WTC11 (cell line): ENCODE measurements around the gene LEF1. TPM values are rescaled to one million over a fixed set of nuclear protein-coding genes. Genes with fewer than 3 reads are reported as not detected.

Source experiments
- ATAC-seq: fragments of 200-7000 bp; cut with Tn5 transposase; 2 replicates; pipeline ENCODE4 v1.10.0; 2021; ENCODE audit warnings: mild to moderate bottlenecking, moderate library complexity
- CTCF ChIA-PET: fragments of 300-600 bp; sonication (Branson Sonifier 250); formaldehyde crosslinking; loops from one replicate; lab custom pipeline; 2021; ENCODE audit warnings: antibody characterized with exemption; lab: Charles Lee
- POLR2A ChIA-PET: fragments of 350-600 bp; sonication (Branson Sonifier 250); formaldehyde crosslinking; loops from one replicate; lab custom pipeline; 2021; ENCODE audit warnings: antibody characterized with exemption; lab: Charles Lee
- DNase-seq: peaks from one replicate; pipeline ENCODE4 v3.0.0; 2021; ENCODE audit warnings: low spot score
- H3K27ac Mint-ChIP-seq: 2 replicates; pipeline ENCODE4 v1.8.0; 2021; ENCODE audit warnings: mixed read lengths
- H3K27me3 Mint-ChIP-seq: 2 replicates; pipeline ENCODE4 v1.8.0; 2021; ENCODE audit warnings: low read depth, mild to moderate bottlenecking, moderate library complexity, mixed read lengths
- H3K36me3 Mint-ChIP-seq: 2 replicates; pipeline ENCODE4 v1.8.0; 2021; ENCODE audit warnings: mixed read lengths
- H3K4me1 Mint-ChIP-seq: 2 replicates; pipeline ENCODE4 v1.8.0; 2022; ENCODE audit warnings: mixed read lengths
- H3K4me3 Mint-ChIP-seq: 2 replicates; pipeline ENCODE4 v1.8.0; 2021; ENCODE audit warnings: mild to moderate bottlenecking, moderate library complexity, mixed read lengths
- H3K9me3 Mint-ChIP-seq: 2 replicates; pipeline ENCODE4 v1.8.0; 2021; ENCODE audit warnings: mixed read lengths
- ESRRA ChIP-seq: sonication (generic); formaldehyde crosslinking; IDR thresholded peaks from 2 replicates; pipeline ENCODE4 v1.8.1; 2022; ENCODE audit warnings: mild to moderate bottlenecking, missing genetic modification reagents, borderline replicate concordance
- ETV6 ChIP-seq: sonication (generic); formaldehyde crosslinking; IDR thresholded peaks from 2 replicates; pipeline ENCODE4 v1.8.1; 2022; ENCODE audit warnings: mild to moderate bottlenecking, missing genetic modification reagents
- FOXJ3 ChIP-seq: sonication (generic); formaldehyde crosslinking; IDR thresholded peaks from 2 replicates; pipeline ENCODE4 v1.9.0; 2021; ENCODE audit warnings: missing genetic modification reagents, mild to moderate bottlenecking, borderline replicate concordance
- FOXK1 ChIP-seq: sonication (generic); formaldehyde crosslinking; IDR thresholded peaks from 2 replicates; pipeline ENCODE4 v1.8.0; 2022; ENCODE audit warnings: mild to moderate bottlenecking, moderate library complexity, missing genetic modification reagents
- HMGA2 ChIP-seq: fragments of 250-450 bp; sonication (Bioruptor Pico); IDR thresholded peaks from 2 replicates; pipeline ENCODE4 v1.4.0; 2021; ENCODE audit warnings: mild to moderate bottlenecking, moderate library complexity
- JUN ChIP-seq: sonication (generic); formaldehyde crosslinking; IDR thresholded peaks from 2 replicates; pipeline ENCODE4 v1.8.0; 2023; ENCODE audit warnings: mild to moderate bottlenecking, missing genetic modification reagents
- NFATC4 ChIP-seq: fragments of 250-450 bp; sonication (Bioruptor Pico); IDR thresholded peaks from 2 replicates; pipeline ENCODE4 v1.9.0; 2021; ENCODE audit warnings: mild to moderate bottlenecking
- NR2C2 ChIP-seq: sonication (generic); formaldehyde crosslinking; IDR thresholded peaks from 2 replicates; pipeline ENCODE4 v1.8.0; 2022; ENCODE audit warnings: mild to moderate bottlenecking, missing genetic modification reagents
- OVOL2 ChIP-seq: fragments of 250-450 bp; sonication (Bioruptor Pico); IDR thresholded peaks from 2 replicates; pipeline ENCODE4 v1.9.0; 2021; ENCODE audit warnings: mild to moderate bottlenecking, borderline replicate concordance
- SOX15 ChIP-seq: fragments of 250-450 bp; sonication (Bioruptor Pico); IDR thresholded peaks from 2 replicates; pipeline ENCODE4 v1.9.0; 2021; ENCODE audit warnings: mild to moderate bottlenecking
- SP1 ChIP-seq: sonication (generic); formaldehyde crosslinking; conservative IDR thresholded peaks from 2 replicates; pipeline ENCODE4 v1.8.1; 2022; ENCODE audit warnings: missing genetic modification reagents
- ZNF232 ChIP-seq: sonication (generic); formaldehyde crosslinking; IDR thresholded peaks from 2 replicates; pipeline ENCODE4 v1.8.0; 2022; ENCODE audit warnings: mild to moderate bottlenecking, missing genetic modification reagents
- ZNF263 ChIP-seq: sonication (generic); formaldehyde crosslinking; IDR thresholded peaks from 2 replicates; pipeline ENCODE4 v1.8.1; 2022; ENCODE audit warnings: low read depth, mild to moderate bottlenecking, moderate library complexity, missing genetic modification reagents
- ZNF317 ChIP-seq: sonication (generic); formaldehyde crosslinking; IDR thresholded peaks from 2 replicates; pipeline ENCODE4 v1.8.1; 2023; ENCODE audit warnings: low read depth, mild to moderate bottlenecking, moderate library complexity, missing genetic modification reagents, borderline replicate concordance
- ZNF671 ChIP-seq: fragments of 250-450 bp; sonication (Bioruptor Pico); IDR thresholded peaks from 2 replicates; pipeline ENCODE4 v1.8.0; 2021; ENCODE audit warnings: mild to moderate bottlenecking
- total RNA-seq: library from RNA; stranded (reverse); gene quantifications from 3 replicates; pipeline ENCODE4 v1.2.3, GENCODE V29; 2021
- TF ChIP-seq, protein P1 (sequence below): sonication (generic); formaldehyde crosslinking; IDR thresholded peaks from 2 replicates; pipeline ENCODE4 v1.8.1; 2022; ENCODE audit warnings: mild to moderate bottlenecking, moderate library complexity, missing genetic modification reagents
- TF ChIP-seq, protein P2 (sequence below): fragments of 250-450 bp; sonication (Bioruptor Pico); IDR thresholded peaks from 2 replicates; pipeline ENCODE4 v1.9.0; 2021; ENCODE audit warnings: mild to moderate bottlenecking, borderline replicate concordance
- TF ChIP-seq, protein P3 (sequence below): sonication (generic); formaldehyde crosslinking; conservative IDR thresholded peaks from 2 replicates; pipeline ENCODE4 v1.8.1; 2023; ENCODE audit warnings: mild to moderate bottlenecking, low read depth, missing genetic modification reagents, moderate library complexity
- TF ChIP-seq, protein P4 (sequence below): fragments of 250-450 bp; sonication (Bioruptor Pico); IDR thresholded peaks from 2 replicates; pipeline ENCODE4 v1.9.0; 2021; ENCODE audit warnings: moderate library complexity, mild to moderate bottlenecking, inconsistent platforms, borderline replicate concordance
- TF ChIP-seq, protein P5 (sequence below): fragments of 250-450 bp; sonication (Bioruptor Pico); IDR thresholded peaks from 2 replicates; pipeline ENCODE4 v1.8.0; 2021; ENCODE audit warnings: mild to moderate bottlenecking

Gene LEF1
- total RNA-seq, 1 experiment from 2014 or later = 1.3 TPM

DNA sequence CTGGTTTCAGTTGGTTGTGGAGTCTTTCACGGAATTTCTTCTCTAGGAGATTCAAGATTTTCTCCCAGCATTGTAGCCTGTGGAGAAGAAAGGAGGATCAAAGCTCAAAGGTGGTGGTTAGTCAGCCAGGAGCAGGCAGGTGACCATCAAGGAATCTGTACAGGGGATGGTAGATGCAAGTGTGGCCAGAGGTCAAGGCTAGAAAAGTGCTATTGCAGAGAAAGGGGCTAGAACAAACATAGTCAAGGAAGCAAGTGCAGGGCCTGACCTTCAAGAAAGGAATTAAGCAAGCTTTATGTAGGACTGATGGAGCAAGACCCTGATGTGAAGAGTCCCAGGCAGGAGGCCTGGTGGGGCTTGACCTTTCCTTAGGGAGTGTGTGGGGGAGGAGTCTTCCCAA, 162.9 kb downstream of the LEF1 start (continued):
- no peak for TF ChIP-seq HMGA2 (CRISPR knock-in tag)

DNA sequence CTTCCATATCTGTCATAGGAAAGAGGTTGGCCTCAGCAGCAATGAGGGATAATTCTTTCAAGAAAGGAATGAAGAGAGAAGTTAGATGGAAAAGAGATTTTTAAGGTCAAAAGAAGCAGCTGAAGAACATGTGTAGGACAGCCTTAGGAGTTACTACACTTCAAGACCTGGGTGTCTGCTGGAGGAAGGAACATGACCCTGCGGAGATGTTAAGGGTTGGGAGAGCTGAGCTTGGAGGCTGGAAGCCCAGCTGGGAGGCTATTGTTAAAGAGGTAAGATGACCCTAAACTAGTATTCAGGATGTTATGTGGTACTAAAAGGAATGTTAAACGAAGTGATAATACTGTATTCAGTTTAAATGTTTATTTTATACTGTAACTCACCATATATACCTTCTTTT, 164.1 kb downstream of the LEF1 start:
- ChIA-PET CTCF (interaction anchor here (0.6 kb wide), 1 partner anchor 14 kb away, joined by 5 read pairs; no protein-coding TSS in a partner anchor), POLR2A (no interaction called here)
- TF ChIP-seq, protein P1, sequence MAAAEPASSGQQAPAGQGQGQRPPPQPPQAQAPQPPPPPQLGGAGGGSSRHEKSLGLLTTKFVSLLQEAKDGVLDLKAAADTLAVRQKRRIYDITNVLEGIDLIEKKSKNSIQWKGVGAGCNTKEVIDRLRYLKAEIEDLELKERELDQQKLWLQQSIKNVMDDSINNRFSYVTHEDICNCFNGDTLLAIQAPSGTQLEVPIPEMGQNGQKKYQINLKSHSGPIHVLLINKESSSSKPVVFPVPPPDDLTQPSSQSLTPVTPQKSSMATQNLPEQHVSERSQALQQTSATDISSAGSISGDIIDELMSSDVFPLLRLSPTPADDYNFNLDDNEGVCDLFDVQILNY (CRISPR knock-in tag) = no peak
- TF ChIP-seq ETV6 (CRISPR knock-in tag) (no peak), NR2C2 (CRISPR knock-in tag) (no peak), NFATC4 (CRISPR knock-in tag) (no peak), FOXJ3 (no peak), ZNF232 (CRISPR knock-in tag) (no peak)
- H3K36me3 Mint-ChIP-seq = peaks cover 68% of the 10 kb centered on the region
- no peak overlapping the region for H3K27ac Mint-ChIP-seq
- ATAC-seq (peak; percentile 66), DNase-seq (no peak)
- peaks cover 36% of the 10 kb centered on the region for H3K9me3 Mint-ChIP-seq
- no peak overlapping the region for H3K4me3 Mint-ChIP-seq
- peaks cover 23% of the 10 kb centered on the region for H3K4me1 Mint-ChIP-seq
- no peaks in the 10 kb centered on the region; the same call in 1 of the 2 replicates for H3K27me3 Mint-ChIP-seq

DNA sequence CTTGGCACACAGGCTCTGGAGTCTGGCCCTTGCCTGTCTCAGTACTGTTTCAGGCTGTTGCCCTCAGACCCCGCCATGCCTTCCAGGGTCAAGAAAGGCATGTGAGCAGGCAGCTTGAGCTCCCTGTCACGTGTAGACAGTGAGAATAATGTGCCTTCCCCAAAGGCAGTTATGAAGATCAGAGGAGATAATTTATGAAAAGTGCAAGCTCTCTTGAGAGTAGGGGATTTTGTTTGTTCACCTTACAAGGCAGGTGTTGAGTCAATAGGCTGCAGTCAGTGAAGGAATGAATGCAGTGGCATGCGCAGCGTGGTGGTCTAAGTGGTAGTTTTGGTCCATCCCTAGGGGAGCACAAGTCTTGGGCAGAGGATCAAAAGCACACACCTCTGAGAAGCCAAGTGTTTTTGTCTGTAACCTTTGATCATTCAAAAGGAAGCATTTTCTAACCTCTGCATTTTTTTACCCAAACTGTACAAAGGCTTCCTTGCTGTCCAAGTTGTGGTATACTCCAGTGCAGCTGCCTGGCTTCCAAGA, 164.7 kb downstream of the LEF1 start:
- Mint-ChIP-seq H3K9me3 (peaks cover 36% of the 10 kb centered on the region), H3K4me1 (peaks cover 23% of the 10 kb centered on the region), H3K36me3 (peaks cover 64% of the 10 kb centered on the region), H3K4me3 (no peak overlapping the region), H3K27me3 (no peaks in the 10 kb centered on the region; the same call in 1 of the 2 replicates), H3K27ac (no peak overlapping the region)
- ChIA-PET CTCF (interaction anchor here (0.6 to 1.3 kb wide), 2 partner anchors 15 kb away, joined by 5 to 7 read pairs; no protein-coding TSS in a partner anchor), POLR2A (no interaction called here)
- no peak for TF ChIP-seq FOXK1 (CRISPR knock-in tag)
- no peak for TF ChIP-seq ZNF263 (CRISPR knock-in tag)
- TF ChIP-seq SOX15 = no peak
- no peak for TF ChIP-seq OVOL2 (CRISPR knock-in tag)
- TF ChIP-seq SP1 (CRISPR knock-in tag) = no peak
- TF ChIP-seq ZNF671 = no peak
- ATAC-seq = no peak
- DNase-seq = no peak

DNA sequence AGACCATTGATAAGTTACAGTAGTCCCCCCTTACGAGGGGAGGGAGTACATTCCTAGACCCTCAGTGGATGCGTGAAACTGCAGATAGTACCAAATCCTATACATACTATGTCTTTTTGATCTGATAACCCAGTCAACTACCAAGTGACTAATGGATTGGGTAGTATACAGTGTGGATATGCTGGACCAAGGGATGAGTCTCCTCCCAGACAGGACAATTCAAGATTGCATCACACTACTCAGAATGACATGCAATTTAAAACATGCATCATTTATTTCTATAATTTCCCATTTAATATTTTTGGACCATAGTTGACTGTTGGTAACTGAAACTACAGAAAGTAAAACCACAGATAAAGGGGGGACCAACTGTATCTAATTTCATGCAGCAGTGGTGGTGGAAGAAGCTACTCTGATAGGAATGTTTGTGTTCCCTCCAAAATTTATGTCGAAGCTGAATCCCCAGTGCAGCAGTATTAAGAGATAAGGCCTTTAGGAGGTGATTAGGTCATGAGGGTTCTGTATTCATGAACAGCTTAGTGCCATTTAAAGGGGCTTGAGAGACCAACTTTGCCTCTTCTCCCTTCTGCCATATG, 167.1 kb downstream of the LEF1 start:
- Mint-ChIP-seq H3K27me3 (no peaks in the 10 kb centered on the region; the same call in 1 of the 2 replicates), H3K9me3 (peaks cover 36% of the 10 kb centered on the region), H3K4me3 (no peak overlapping the region), H3K4me1 (peaks cover 23% of the 10 kb centered on the region), H3K27ac (no peak overlapping the region), H3K36me3 (peaks cover 59% of the 10 kb centered on the region)
- ATAC-seq = no peak
- no peak for DNase-seq
- POLR2A ChIA-PET = no interaction called here
- CTCF ChIA-PET = interaction anchor here (1.2 kb wide), 1 partner anchor 17 kb away, joined by 3 read pairs; no protein-coding TSS in a partner anchor
- TF ChIP-seq, protein P2, sequence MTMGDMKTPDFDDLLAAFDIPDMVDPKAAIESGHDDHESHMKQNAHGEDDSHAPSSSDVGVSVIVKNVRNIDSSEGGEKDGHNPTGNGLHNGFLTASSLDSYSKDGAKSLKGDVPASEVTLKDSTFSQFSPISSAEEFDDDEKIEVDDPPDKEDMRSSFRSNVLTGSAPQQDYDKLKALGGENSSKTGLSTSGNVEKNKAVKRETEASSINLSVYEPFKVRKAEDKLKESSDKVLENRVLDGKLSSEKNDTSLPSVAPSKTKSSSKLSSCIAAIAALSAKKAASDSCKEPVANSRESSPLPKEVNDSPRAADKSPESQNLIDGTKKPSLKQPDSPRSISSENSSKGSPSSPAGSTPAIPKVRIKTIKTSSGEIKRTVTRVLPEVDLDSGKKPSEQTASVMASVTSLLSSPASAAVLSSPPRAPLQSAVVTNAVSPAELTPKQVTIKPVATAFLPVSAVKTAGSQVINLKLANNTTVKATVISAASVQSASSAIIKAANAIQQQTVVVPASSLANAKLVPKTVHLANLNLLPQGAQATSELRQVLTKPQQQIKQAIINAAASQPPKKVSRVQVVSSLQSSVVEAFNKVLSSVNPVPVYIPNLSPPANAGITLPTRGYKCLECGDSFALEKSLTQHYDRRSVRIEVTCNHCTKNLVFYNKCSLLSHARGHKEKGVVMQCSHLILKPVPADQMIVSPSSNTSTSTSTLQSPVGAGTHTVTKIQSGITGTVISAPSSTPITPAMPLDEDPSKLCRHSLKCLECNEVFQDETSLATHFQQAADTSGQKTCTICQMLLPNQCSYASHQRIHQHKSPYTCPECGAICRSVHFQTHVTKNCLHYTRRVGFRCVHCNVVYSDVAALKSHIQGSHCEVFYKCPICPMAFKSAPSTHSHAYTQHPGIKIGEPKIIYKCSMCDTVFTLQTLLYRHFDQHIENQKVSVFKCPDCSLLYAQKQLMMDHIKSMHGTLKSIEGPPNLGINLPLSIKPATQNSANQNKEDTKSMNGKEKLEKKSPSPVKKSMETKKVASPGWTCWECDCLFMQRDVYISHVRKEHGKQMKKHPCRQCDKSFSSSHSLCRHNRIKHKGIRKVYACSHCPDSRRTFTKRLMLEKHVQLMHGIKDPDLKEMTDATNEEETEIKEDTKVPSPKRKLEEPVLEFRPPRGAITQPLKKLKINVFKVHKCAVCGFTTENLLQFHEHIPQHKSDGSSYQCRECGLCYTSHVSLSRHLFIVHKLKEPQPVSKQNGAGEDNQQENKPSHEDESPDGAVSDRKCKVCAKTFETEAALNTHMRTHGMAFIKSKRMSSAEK (CRISPR knock-in tag) = no peak
- TF ChIP-seq ZNF317 (CRISPR knock-in tag) (no peak), FOXJ3 (no peak), ESRRA (no peak), JUN (CRISPR knock-in tag) (no peak)
- TF ChIP-seq, protein P3, sequence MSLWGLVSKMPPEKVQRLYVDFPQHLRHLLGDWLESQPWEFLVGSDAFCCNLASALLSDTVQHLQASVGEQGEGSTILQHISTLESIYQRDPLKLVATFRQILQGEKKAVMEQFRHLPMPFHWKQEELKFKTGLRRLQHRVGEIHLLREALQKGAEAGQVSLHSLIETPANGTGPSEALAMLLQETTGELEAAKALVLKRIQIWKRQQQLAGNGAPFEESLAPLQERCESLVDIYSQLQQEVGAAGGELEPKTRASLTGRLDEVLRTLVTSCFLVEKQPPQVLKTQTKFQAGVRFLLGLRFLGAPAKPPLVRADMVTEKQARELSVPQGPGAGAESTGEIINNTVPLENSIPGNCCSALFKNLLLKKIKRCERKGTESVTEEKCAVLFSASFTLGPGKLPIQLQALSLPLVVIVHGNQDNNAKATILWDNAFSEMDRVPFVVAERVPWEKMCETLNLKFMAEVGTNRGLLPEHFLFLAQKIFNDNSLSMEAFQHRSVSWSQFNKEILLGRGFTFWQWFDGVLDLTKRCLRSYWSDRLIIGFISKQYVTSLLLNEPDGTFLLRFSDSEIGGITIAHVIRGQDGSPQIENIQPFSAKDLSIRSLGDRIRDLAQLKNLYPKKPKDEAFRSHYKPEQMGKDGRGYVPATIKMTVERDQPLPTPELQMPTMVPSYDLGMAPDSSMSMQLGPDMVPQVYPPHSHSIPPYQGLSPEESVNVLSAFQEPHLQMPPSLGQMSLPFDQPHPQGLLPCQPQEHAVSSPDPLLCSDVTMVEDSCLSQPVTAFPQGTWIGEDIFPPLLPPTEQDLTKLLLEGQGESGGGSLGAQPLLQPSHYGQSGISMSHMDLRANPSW (CRISPR knock-in tag) = no peak
- TF ChIP-seq, protein P4, sequence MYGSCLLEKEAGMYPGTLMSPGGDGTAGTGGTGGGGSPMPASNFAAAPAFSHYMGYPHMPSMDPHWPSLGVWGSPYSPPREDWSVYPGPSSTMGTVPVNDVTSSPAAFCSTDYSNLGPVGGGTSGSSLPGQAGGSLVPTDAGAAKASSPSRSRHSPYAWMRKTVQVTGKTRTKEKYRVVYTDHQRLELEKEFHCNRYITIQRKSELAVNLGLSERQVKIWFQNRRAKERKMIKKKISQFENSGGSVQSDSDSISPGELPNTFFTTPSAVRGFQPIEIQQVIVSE (CRISPR knock-in tag) = no peak
- TF ChIP-seq, protein P5, sequence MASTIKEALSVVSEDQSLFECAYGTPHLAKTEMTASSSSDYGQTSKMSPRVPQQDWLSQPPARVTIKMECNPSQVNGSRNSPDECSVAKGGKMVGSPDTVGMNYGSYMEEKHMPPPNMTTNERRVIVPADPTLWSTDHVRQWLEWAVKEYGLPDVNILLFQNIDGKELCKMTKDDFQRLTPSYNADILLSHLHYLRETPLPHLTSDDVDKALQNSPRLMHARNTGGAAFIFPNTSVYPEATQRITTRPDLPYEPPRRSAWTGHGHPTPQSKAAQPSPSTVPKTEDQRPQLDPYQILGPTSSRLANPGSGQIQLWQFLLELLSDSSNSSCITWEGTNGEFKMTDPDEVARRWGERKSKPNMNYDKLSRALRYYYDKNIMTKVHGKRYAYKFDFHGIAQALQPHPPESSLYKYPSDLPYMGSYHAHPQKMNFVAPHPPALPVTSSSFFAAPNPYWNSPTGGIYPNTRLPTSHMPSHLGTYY = no peak
